Fibroblast of lung (primary cell): Measurements from ENCODE around the gene STARD9.

Experiments used
- EZH2 ChIP-seq: IDR thresholded peaks from 2 replicates; pipeline ENCODE4 v1.5.1; 2012; ENCODE audit warnings: low read length, control low read depth, mild to moderate bottlenecking; ENCODE audit errors: missing control alignments
- TF ChIP-seq, protein P1 (sequence below), 2 donors: IDR thresholded peaks in 1 of 2; conservative IDR thresholded peaks in 1 of 2; 1 replicate in 1 of 2; 2 replicates in 1 of 2; pipeline ENCODE4 v1.5.1; 2011 to 2012; ENCODE audit warnings: low read length in 2 of 2, control low read depth in 1 of 2, inconsistent platforms in 1 of 2, low read depth in 1 of 2, mild to moderate bottlenecking in 1 of 2

GRCh38 chr15:42728972-42729371, 153.6 kb downstream of the STARD9 start:
- no peak for TF ChIP-seq EZH2
- TF ChIP-seq, protein P1, sequence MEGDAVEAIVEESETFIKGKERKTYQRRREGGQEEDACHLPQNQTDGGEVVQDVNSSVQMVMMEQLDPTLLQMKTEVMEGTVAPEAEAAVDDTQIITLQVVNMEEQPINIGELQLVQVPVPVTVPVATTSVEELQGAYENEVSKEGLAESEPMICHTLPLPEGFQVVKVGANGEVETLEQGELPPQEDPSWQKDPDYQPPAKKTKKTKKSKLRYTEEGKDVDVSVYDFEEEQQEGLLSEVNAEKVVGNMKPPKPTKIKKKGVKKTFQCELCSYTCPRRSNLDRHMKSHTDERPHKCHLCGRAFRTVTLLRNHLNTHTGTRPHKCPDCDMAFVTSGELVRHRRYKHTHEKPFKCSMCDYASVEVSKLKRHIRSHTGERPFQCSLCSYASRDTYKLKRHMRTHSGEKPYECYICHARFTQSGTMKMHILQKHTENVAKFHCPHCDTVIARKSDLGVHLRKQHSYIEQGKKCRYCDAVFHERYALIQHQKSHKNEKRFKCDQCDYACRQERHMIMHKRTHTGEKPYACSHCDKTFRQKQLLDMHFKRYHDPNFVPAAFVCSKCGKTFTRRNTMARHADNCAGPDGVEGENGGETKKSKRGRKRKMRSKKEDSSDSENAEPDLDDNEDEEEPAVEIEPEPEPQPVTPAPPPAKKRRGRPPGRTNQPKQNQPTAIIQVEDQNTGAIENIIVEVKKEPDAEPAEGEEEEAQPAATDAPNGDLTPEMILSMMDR (conservative IDR thresholded peaks at IDR 0.05 in 1 of 2, IDR thresholded peaks at IDR 0.05 in 1 of 2; ENCODE audit: low read depth in 1 of 2, low read length in 2 of 2): no peak
